ENCODE results near the gene SSTR1. TPM values are rescaled to one million over a fixed set of nuclear protein-coding genes. Genes with fewer than 3 reads are reported as not detected.

SSTR1 gene
- total RNA-seq, 1 donor from 2014 or later = not detected

DNA sequence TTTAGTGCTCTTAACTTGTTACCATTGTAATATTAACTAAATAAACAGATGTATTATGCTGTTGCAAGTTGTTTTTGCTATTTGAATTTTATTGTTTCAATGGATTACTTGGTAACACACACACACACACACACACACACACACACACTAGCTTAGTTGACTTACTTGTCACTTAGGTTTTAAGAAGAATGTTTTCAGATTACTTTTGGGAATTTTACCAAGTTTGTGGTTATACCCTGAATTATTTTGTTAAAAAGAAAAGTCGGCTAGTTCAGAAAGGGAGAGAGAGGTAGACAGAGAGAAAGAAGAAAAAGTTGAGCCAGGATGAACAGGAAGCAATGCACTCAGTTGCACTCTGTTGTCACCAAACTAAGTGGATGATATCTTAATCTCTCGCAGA, 5.3 kb downstream of the SSTR1 start:
- Mint-ChIP-seq H3K36me3 (no peaks in the 10 kb centered on the region), H3K27me3 (ENCODE audit: insufficient read depth, low read depth) (peaks cover 46% of the 10 kb centered on the region), H3K4me3 (no peak overlapping the region), H3K4me1 (peaks cover 13% of the 10 kb centered on the region), H3K9me3 (peaks cover 20% of the 10 kb centered on the region), H3K27ac (no peak overlapping the region)
- DNase-seq (ENCODE audit: low spot score) = no peak
- Histone ChIP-seq H3K9ac (no peak overlapping the region), H3K79me2 (ENCODE audit: low read depth) (no peaks in the 10 kb centered on the region), H3K4me1 (peaks cover 11% of the 10 kb centered on the region), H3F3A (ENCODE audit: low read depth) (no peaks in the 10 kb centered on the region), H3K4me3 (no peak overlapping the region), H3K4me2 (no peak overlapping the region), H3K9me3 (ENCODE audit: low read depth) (no peaks in the 10 kb centered on the region), H4K20me1 (ENCODE audit: low read depth) (no peaks in the 10 kb centered on the region), H3K27me3 (peaks cover 74% of the 10 kb centered on the region), H2AFZ (replicated peaks) (no peak overlapping the region), H3K36me3 (no peaks in the 10 kb centered on the region), H3K27ac (no peak overlapping the region)
- no peak for TF ChIP-seq EZH2phosphoT487 (IDR thresholded peaks at IDR 0.05)
- TF ChIP-seq EZH2 (IDR thresholded peaks at IDR 0.05) = no peak
- TF ChIP-seq, protein P1, sequence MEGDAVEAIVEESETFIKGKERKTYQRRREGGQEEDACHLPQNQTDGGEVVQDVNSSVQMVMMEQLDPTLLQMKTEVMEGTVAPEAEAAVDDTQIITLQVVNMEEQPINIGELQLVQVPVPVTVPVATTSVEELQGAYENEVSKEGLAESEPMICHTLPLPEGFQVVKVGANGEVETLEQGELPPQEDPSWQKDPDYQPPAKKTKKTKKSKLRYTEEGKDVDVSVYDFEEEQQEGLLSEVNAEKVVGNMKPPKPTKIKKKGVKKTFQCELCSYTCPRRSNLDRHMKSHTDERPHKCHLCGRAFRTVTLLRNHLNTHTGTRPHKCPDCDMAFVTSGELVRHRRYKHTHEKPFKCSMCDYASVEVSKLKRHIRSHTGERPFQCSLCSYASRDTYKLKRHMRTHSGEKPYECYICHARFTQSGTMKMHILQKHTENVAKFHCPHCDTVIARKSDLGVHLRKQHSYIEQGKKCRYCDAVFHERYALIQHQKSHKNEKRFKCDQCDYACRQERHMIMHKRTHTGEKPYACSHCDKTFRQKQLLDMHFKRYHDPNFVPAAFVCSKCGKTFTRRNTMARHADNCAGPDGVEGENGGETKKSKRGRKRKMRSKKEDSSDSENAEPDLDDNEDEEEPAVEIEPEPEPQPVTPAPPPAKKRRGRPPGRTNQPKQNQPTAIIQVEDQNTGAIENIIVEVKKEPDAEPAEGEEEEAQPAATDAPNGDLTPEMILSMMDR (IDR thresholded peaks at IDR 0.05) = no peak

DNA sequence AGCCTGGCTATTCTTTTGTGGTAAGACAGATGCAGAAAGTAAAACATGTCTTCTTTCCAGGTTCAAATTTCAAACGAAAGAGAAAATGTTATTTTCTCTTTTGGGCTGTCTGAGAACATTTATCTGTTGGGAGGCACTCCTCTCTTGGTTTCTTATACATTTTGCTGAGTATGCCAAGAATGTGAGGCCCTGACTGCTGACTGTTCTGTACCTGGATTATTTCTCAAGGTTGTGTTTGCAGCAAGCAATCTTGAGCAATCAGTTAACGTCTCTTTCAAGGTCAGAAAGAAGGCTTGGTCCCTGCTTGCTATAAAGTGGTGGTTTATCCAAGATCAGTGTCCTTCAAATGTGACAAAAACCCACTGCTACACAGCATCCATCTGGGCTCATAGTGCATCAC, 9.8 kb downstream of the SSTR1 start:
- Histone ChIP-seq H2AFZ (replicated peaks) (no peak overlapping the region), H3K79me2 (ENCODE audit: low read depth) (no peaks in the 10 kb centered on the region), H4K20me1 (ENCODE audit: low read depth) (no peaks in the 10 kb centered on the region), H3K9me3 (ENCODE audit: low read depth) (no peaks in the 10 kb centered on the region), H3F3A (ENCODE audit: low read depth) (no peaks in the 10 kb centered on the region), H3K4me3 (no peak overlapping the region), H3K27ac (no peak overlapping the region), H3K4me2 (no peak overlapping the region), H3K36me3 (no peaks in the 10 kb centered on the region), H3K4me1 (no peaks in the 10 kb centered on the region), H3K9ac (no peak overlapping the region), H3K27me3 (peaks cover 28% of the 10 kb centered on the region)
- no peaks in the 10 kb centered on the region for H3K36me3 Mint-ChIP-seq
- no peaks in the 10 kb centered on the region for H3K9me3 Mint-ChIP-seq
- H3K27ac Mint-ChIP-seq = no peak overlapping the region
- H3K4me1 Mint-ChIP-seq = no peaks in the 10 kb centered on the region
- H3K27me3 Mint-ChIP-seq (ENCODE audit: insufficient read depth, low read depth) = peaks cover 8% of the 10 kb centered on the region
- H3K4me3 Mint-ChIP-seq = no peak overlapping the region
- TF ChIP-seq, protein P1 (IDR thresholded peaks at IDR 0.05) = no peak
- TF ChIP-seq EZH2 (IDR thresholded peaks at IDR 0.05) = no peak
- TF ChIP-seq EZH2phosphoT487 (IDR thresholded peaks at IDR 0.05) = no peak
- DNase-seq (ENCODE audit: low spot score) = no peak

- Histone ChIP-seq H3K9ac (no peak overlapping the region), H3K4me2 (no peak overlapping the region), H3K79me2 (ENCODE audit: low read depth) (no peaks in the 10 kb centered on the region), H3K4me1 (no peaks in the 10 kb centered on the region), H2AFZ (replicated peaks) (no peak overlapping the region), H3K9me3 (ENCODE audit: low read depth) (no peaks in the 10 kb centered on the region), H3K27me3 (peaks cover 6% of the 10 kb centered on the region), H3F3A (ENCODE audit: low read depth) (no peaks in the 10 kb centered on the region), H3K36me3 (no peaks in the 10 kb centered on the region), H4K20me1 (ENCODE audit: low read depth) (no peaks in the 10 kb centered on the region), H3K4me3 (no peak overlapping the region), H3K27ac (no peak overlapping the region)
- no peak for DNase-seq (ENCODE audit: low spot score)
- TF ChIP-seq, protein P1 (IDR thresholded peaks at IDR 0.05) = no peak
- Mint-ChIP-seq H3K4me3 (no peak overlapping the region), H3K36me3 (no peaks in the 10 kb centered on the region), H3K27me3 (ENCODE audit: insufficient read depth, low read depth) (peaks cover 2% of the 10 kb centered on the region), H3K9me3 (no peaks in the 10 kb centered on the region), H3K4me1 (no peaks in the 10 kb centered on the region), H3K27ac (no peak overlapping the region)
Measured at GRCh38 chr14:38221077-38221476, 13.4 kb downstream of the SSTR1 start.

DNA sequence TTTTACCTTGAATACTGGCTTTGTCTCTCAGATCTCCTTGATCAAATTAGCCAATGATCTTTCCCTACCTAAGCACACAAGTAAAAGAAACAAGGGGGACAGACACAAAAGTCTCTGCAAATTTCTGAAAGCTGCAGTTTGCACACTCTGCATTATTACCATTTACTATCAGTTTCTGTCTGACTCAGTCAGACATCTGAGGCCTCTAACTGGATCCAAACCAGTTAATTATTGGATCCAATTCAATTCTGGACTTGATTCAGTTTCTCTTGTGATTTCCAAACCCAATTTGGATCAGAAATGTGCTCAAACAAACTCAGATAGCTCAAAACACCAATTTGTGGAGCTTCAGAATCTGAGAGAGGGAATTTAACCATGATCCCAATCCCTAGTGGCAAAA, 16.6 kb downstream of the SSTR1 start:
- H3K9me3 Mint-ChIP-seq = no peaks in the 10 kb centered on the region
- H3K4me3 Mint-ChIP-seq = no peak overlapping the region
- no peaks in the 10 kb centered on the region for H4K20me1 ChIP-seq (ENCODE audit: low read depth)
- no peak overlapping the region for H3K27ac Mint-ChIP-seq
- TF ChIP-seq EZH2phosphoT487 (IDR thresholded peaks at IDR 0.05) (no peak), EZH2 (IDR thresholded peaks at IDR 0.05) (no peak)
- TF ChIP-seq, protein P1 (IDR thresholded peaks at IDR 0.05) = no peak
- H3K4me1 Mint-ChIP-seq = no peaks in the 10 kb centered on the region
- peaks cover 2% of the 10 kb centered on the region for H3K27me3 Mint-ChIP-seq (ENCODE audit: insufficient read depth, low read depth)
- H3K79me2 ChIP-seq (ENCODE audit: low read depth) = no peaks in the 10 kb centered on the region
- no peak overlapping the region for H3K27ac ChIP-seq
- no peaks in the 10 kb centered on the region for H3K9me3 ChIP-seq (ENCODE audit: low read depth)
- no peaks in the 10 kb centered on the region for H3K36me3 ChIP-seq
- H3F3A ChIP-seq (ENCODE audit: low read depth) = no peaks in the 10 kb centered on the region
- no peak overlapping the region for H3K4me2 ChIP-seq
- H3K9ac ChIP-seq = no peak overlapping the region
- no peaks in the 10 kb centered on the region for H3K36me3 Mint-ChIP-seq
- no peak overlapping the region for H3K4me3 ChIP-seq
- H2AFZ ChIP-seq (replicated peaks) = no peak overlapping the region
- H3K27me3 ChIP-seq = no peaks in the 10 kb centered on the region
- no peak for DNase-seq (ENCODE audit: low spot score)
- no peaks in the 10 kb centered on the region for H3K4me1 ChIP-seq
